CD14-positive monocyte (primary cell): Measurements from ENCODE around the gene KIAA1143. TPM values are rescaled to one million over a fixed set of nuclear protein-coding genes. Genes with fewer than 3 reads are reported as not detected.

ENCODE experiments used
- DNase-seq, 3 donors: peaks; one replicate each; pipeline ENCODE4 v3.0.0-alpha.2; 2011 to 2022
- H2AFZ ChIP-seq: 2 replicates; pipeline ENCODE4 v1.6.0; 2012; ENCODE audit warnings: mild to moderate bottlenecking, low read depth, low read length, inconsistent platforms; ENCODE audit not compliant: insufficient read depth, poor library complexity, severe bottlenecking
- H3K27ac ChIP-seq, 2 donors: 1 replicate in 1 of 2; 2 replicates in 1 of 2; pipeline ENCODE4 v1.5.1; 2012 to 2013; ENCODE audit warnings: low read length in 2 of 2, control low read depth in 1 of 2, inconsistent platforms in 1 of 2, low read depth in 1 of 2, mild to moderate bottlenecking in 1 of 2
- H3K27me3 ChIP-seq, 2 donors: one replicate each; pipeline versions ENCODE4 v1.6.0 to v1.6.1; 2011 to 2013; ENCODE audit warnings: low read length in 2 of 2; ENCODE audit not compliant: control insufficient read depth in 2 of 2, insufficient read depth in 2 of 2
- H3K36me3 ChIP-seq, 2 donors: replicated peaks in 1 of 2; 1 replicate in 1 of 2; 2 replicates in 1 of 2; pipeline versions ENCODE4 v1.5.1 to v1.6.1; 2012 to 2013; ENCODE audit warnings: low read length in 2 of 2, control low read depth in 1 of 2, inconsistent platforms in 1 of 2, mild to moderate bottlenecking in 1 of 2; ENCODE audit not compliant: insufficient read depth in 2 of 2, control insufficient read depth in 1 of 2
- H3K4me1 ChIP-seq, 2 donors: 1 replicate in 1 of 2; 2 replicates in 1 of 2; pipeline versions ENCODE4 v1.5.1 to v1.6.1; 2012 to 2013; ENCODE audit warnings: low read length in 2 of 2, control low read depth in 1 of 2, inconsistent platforms in 1 of 2, mild to moderate bottlenecking in 1 of 2, moderate library complexity in 1 of 2; ENCODE audit not compliant: insufficient read depth in 2 of 2, control insufficient read depth in 1 of 2
- H3K4me2 ChIP-seq: replicated peaks from 2 replicates; pipeline ENCODE3; 2012; ENCODE audit warnings: low read length, moderate library complexity, mild to moderate bottlenecking; ENCODE audit not compliant: poor library complexity, severe bottlenecking; ENCODE audit errors: extremely low read depth
- H3K4me3 ChIP-seq, 3 experiments: fragments of 200-600 bp in 1 of 3; sonication (generic) in 1 of 3; replicated peaks in 1 of 3; 1 replicate in 2 of 3; 2 replicates in 1 of 3; pipeline ENCODE4 v1.5.1; 2011 to 2013; ENCODE audit warnings: low read length in 3 of 3, mild to moderate bottlenecking in 3 of 3, control low read depth in 2 of 3, low read depth in 2 of 3, inconsistent platforms in 1 of 3, moderate library complexity in 1 of 3
- H3K79me2 ChIP-seq: 2 replicates; pipeline ENCODE4 v1.6.0; 2012; ENCODE audit warnings: mild to moderate bottlenecking, control low read depth, inconsistent platforms, low read length, moderate library complexity; ENCODE audit not compliant: insufficient read depth
- H3K9ac ChIP-seq: 2 replicates; pipeline ENCODE4 v1.6.0; 2017; ENCODE audit warnings: low read length, mild to moderate bottlenecking; ENCODE audit not compliant: insufficient read depth, poor library complexity, severe bottlenecking
- H3K9me3 ChIP-seq, 2 donors: replicated peaks in 1 of 2; 1 replicate in 1 of 2; 2 replicates in 1 of 2; pipeline versions ENCODE4 v1.5.1 to v1.6.1; 2012 to 2013; ENCODE audit warnings: low read length in 2 of 2, control low read depth in 1 of 2; ENCODE audit not compliant: control insufficient read depth in 1 of 2, insufficient read depth in 1 of 2
- H4K20me1 ChIP-seq: 2 replicates; pipeline ENCODE4 v1.6.0; 2012; ENCODE audit warnings: mild to moderate bottlenecking, low read length, control low read depth, moderate library complexity; ENCODE audit not compliant: insufficient read depth
- H3K27ac Mint-ChIP-seq, 7 donors: one replicate each; pipeline ENCODE4 v1.8.0; 2020; ENCODE audit warnings: mild to moderate bottlenecking in 7 of 7, mixed read lengths in 7 of 7, moderate library complexity in 6 of 7, inconsistent platforms in 2 of 7
- H3K27me3 Mint-ChIP-seq, 3 donors: one replicate each; pipeline ENCODE4 v1.8.0; 2021 to 2022; ENCODE audit warnings: low read depth in 3 of 3, mild to moderate bottlenecking in 3 of 3, mixed read lengths in 3 of 3, moderate library complexity in 3 of 3, inconsistent platforms in 1 of 3
- H3K36me3 Mint-ChIP-seq, 2 donors: one replicate each; pipeline ENCODE4 v1.8.0; 2020; ENCODE audit warnings: mixed read lengths in 2 of 2, inconsistent platforms in 1 of 2, mild to moderate bottlenecking in 1 of 2
- H3K4me1 Mint-ChIP-seq: one replicate; pipeline ENCODE4 v1.8.0; 2020; ENCODE audit warnings: mild to moderate bottlenecking, mixed read lengths
- H3K4me3 Mint-ChIP-seq, 2 donors: one replicate each; pipeline ENCODE4 v1.8.0; 2020; ENCODE audit warnings: mild to moderate bottlenecking in 2 of 2, mixed read lengths in 2 of 2, moderate library complexity in 1 of 2
- H3K9me3 Mint-ChIP-seq, 7 donors: one replicate each; pipeline ENCODE4 v1.8.0; 2020 to 2022; ENCODE audit warnings: mixed read lengths in 7 of 7, mild to moderate bottlenecking in 6 of 7, moderate library complexity in 6 of 7, inconsistent platforms in 2 of 7
- CTCF ChIP-seq: fragments of 200-600 bp; IDR thresholded peaks from one replicate; pipeline ENCODE4 v1.8.0; 2022; ENCODE audit warnings: antibody characterized with exemption, mild to moderate bottlenecking
- WGBS: methylation state at CpG from one replicate; pipeline ENCODE4 v1.1.5; 2013; ENCODE audit warnings: missing lambda C conversion rate; ENCODE audit not compliant: insufficient coverage; 5-methylcytosine and 5-hydroxymethylcytosine counted together
- intact Hi-C, 2 donors: fragments of 100-400 bp; cut with micrococcal nuclease; formaldehyde crosslinking; loops; one replicate each; pipeline versions ENCODE4 v1.15.0 to v1.15.1; 2023
- polyA plus RNA-seq, 3 donors: library from polyadenylated mRNA; depleted of rRNA in 1 of 3; unstranded in 2 of 3; stranded (reverse) in 1 of 3; fragments of 300-500 nt in 2 of 3; fragments of >200 nt in 1 of 3; fragmentation: Illumina TruSeq in 2 of 3; gene quantifications; 1 replicate in 2 of 3; 2 replicates in 1 of 3; pipeline ENCODE4 v1.2.3, GENCODE V29; 2012 to 2021

The KIAA1143 gene
- polyA plus RNA-seq, 3 donors: 2.4 to 26.4 (median 19.1) TPM

GRCh38 chr3:44734646-44735168 lies 26.7 kb downstream of the KIAA1143 start:
- H3K4me2 ChIP-seq: no peak overlapping the region
- no peaks in the 10 kb centered on the region for H3K27me3 ChIP-seq
- WGBS: no CpG with 5 or more reads among the region's 3 CpGs
- H3K27ac ChIP-seq: no peak overlapping the region
- no peaks in the 10 kb centered on the region for H4K20me1 ChIP-seq
- Mint-ChIP-seq H3K4me3 (no peak overlapping the region), H3K36me3 (peaks cover 10 to 20% of the 10 kb centered on the region in 2 donors), H3K27ac (no peak overlapping the region), H3K9me3 (peaks cover 49 to 96% (median 86%) of the 10 kb centered on the region in 7 donors), H3K4me1 (peaks cover 5% of the 10 kb centered on the region), H3K27me3 (no peaks in the 10 kb centered on the region)
- peaks cover 2 to 21% of the 10 kb centered on the region in 2 donors for H3K36me3 ChIP-seq
- no peaks in the 10 kb centered on the region for H3K79me2 ChIP-seq
- peak overlapping the region in 1 of 3 experiments; percentile 4 for H3K4me3 ChIP-seq
- H3K9ac ChIP-seq: no peak overlapping the region
- no peak overlapping the region for H2AFZ ChIP-seq
- peaks cover 5% of the 10 kb centered on the region in 2 donors for H3K4me1 ChIP-seq
- intact Hi-C loops: no loop called here
- H3K9me3 ChIP-seq: peaks cover 42 to 86% of the 10 kb centered on the region in 2 donors
- TF ChIP-seq CTCF: no peak
- DNase-seq: no peak

DNA sequence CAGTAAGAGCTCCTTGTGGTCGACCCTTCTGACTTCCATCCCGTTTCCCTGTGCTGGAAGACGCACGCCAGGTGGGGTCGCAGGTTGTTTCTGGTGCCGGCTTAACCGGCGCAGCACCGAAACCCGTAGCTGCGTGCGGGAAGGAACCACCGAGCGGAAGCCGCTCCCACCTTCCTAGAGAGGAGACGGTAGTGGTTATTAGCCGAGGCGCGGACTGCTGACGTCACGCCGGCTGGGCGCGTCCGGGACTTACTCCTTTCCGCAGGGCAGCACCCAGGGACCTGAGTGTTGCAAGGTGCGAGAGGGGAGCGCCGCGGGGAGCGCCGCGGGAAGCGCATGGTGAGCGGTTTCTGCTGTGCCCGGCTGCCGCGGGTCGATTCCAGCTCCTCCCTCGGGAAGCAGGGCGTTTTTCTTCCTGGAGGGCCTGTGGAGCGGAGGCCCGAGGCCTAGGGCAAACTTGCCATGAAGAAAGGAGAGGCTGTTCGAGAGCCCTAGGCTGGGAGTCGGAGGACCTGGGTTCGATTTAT lies 32.0 kb downstream of the KIAA1143 start, which contains the start of gene ZNF501:
Gene ZNF501, plus strand, starts transcription at position 252 of the 527 bp plus-strand sequence. CDS start 4,787 bp downstream, outside the sequence.
- Mint-ChIP-seq H3K9me3 (peaks cover 47 to 99% (median 91%) of the 10 kb centered on the region in 7 donors), H3K27ac (peak within 1 kb of the TSS; percentile 31 to 89 (median 80)), H3K4me3 (peak within 1 kb of the TSS; percentile 89 to 95), H3K27me3 (peaks cover 0 to 3% (median 3%) of the 10 kb centered on the region in 3 donors), H3K36me3 (peaks cover 12 to 20% of the 10 kb centered on the region in 2 donors), H3K4me1 (peaks cover 11% of the 10 kb centered on the region)
- Histone ChIP-seq H3K9ac (peak within 1 kb of the TSS; percentile 49), H3K4me3 (peak within 1 kb of the TSS; percentile 44 to 80 (median 66)), H3K27ac (peak within 1 kb of the TSS; percentile 2 to 45), H3K27me3 (no peaks in the 10 kb centered on the region), H3K4me1 (peaks cover 7 to 11% of the 10 kb centered on the region in 2 donors), H3K4me2 (peak within 1 kb of the TSS; percentile 81), H3K79me2 (no peaks in the 10 kb centered on the region), H3K9me3 (peaks cover 63 to 94% of the 10 kb centered on the region in 2 donors), H3K36me3 (peaks cover 2 to 21% of the 10 kb centered on the region in 2 donors), H2AFZ (peak within 1 kb of the TSS; percentile 88), H4K20me1 (no peaks in the 10 kb centered on the region)
- TF ChIP-seq CTCF: no peak
- peak; percentile 84 to 90 (median 88) for DNase-seq
- intact Hi-C loops: no loop called here
- 2% methylated on average over 39 of the region's 46 CpGs for WGBS
